GM12864 (cell line): ENCODE measurements around the gene XPNPEP1.

Experiments
- DNase-seq: peaks from one replicate; pipeline ENCODE4 v3.0.0-alpha.2; 2011; ENCODE audit warnings: low read depth
- H3K4me3 ChIP-seq: 2 replicates; pipeline ENCODE4 v1.5.1; 2011; ENCODE audit warnings: mild to moderate bottlenecking, low read depth, low read length, control low read depth
- TF ChIP-seq, protein P1 (sequence below): IDR thresholded peaks from 2 replicates; pipeline ENCODE4 v1.5.1; 2011; ENCODE audit warnings: low read depth, mild to moderate bottlenecking, moderate library complexity, low read length, control low read depth, inconsistent platforms; ENCODE audit errors: missing control alignments

The XPNPEP1 gene

DNA sequence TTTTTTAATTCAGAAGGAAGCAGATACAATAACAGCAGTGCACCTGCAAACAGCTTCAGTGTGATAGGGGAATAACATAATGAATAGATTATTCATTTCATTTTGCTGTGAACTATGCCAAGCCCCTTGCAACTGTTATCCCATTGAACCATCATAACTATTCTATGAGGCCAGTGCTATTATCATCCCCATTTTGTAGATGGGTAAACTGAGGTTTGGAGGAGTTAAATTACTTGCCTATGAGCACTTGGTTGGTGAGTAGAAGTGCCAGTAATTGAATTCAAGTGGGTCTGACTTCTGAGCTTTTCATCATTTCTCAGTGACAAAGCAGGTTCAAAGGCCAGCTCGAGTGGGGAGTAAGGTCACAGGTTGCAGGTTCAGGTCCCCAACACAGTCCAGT lies 16.8 kb upstream of the XPNPEP1 start:
- TF ChIP-seq, protein P1, sequence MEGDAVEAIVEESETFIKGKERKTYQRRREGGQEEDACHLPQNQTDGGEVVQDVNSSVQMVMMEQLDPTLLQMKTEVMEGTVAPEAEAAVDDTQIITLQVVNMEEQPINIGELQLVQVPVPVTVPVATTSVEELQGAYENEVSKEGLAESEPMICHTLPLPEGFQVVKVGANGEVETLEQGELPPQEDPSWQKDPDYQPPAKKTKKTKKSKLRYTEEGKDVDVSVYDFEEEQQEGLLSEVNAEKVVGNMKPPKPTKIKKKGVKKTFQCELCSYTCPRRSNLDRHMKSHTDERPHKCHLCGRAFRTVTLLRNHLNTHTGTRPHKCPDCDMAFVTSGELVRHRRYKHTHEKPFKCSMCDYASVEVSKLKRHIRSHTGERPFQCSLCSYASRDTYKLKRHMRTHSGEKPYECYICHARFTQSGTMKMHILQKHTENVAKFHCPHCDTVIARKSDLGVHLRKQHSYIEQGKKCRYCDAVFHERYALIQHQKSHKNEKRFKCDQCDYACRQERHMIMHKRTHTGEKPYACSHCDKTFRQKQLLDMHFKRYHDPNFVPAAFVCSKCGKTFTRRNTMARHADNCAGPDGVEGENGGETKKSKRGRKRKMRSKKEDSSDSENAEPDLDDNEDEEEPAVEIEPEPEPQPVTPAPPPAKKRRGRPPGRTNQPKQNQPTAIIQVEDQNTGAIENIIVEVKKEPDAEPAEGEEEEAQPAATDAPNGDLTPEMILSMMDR, result no peak
- no peak overlapping the region for H3K4me3 ChIP-seq

DNA sequence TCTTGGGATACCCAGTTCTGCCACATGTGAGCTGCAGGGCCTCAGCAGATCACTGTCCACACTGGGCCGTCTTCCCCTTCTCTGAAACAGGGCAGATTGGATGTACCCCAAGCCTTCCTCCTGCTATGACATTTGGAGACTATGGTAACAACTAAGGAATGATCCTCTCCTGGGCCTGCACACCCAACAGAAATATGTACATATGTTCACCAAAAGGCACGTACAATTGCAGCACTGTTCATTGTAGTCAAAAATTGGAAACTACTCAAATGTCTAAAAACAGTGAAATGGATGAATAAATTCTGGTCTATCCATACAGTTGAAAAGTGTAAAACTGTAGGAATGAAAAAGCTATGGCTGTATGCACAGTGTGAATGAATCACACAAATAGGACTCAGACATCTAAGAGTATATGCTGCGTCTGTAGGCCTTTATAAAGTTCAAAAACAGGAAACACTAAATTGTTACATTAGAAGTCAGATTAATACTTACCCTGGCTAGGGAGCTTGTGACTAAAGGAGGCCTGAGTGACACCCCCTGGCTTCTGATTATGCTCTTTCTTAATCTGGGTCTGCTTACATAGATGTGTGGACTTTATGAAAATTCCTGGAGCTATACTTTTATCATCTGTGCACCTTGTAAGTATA lies 16.1 kb upstream of the XPNPEP1 start:
- no peak for DNase-seq
- TF ChIP-seq, protein P1, result no peak
- H3K4me3 ChIP-seq, result no peak overlapping the region

More for the DNA sequence above, 16.8 kb upstream of the XPNPEP1 start:
- DNase-seq, result no peak

DNA sequence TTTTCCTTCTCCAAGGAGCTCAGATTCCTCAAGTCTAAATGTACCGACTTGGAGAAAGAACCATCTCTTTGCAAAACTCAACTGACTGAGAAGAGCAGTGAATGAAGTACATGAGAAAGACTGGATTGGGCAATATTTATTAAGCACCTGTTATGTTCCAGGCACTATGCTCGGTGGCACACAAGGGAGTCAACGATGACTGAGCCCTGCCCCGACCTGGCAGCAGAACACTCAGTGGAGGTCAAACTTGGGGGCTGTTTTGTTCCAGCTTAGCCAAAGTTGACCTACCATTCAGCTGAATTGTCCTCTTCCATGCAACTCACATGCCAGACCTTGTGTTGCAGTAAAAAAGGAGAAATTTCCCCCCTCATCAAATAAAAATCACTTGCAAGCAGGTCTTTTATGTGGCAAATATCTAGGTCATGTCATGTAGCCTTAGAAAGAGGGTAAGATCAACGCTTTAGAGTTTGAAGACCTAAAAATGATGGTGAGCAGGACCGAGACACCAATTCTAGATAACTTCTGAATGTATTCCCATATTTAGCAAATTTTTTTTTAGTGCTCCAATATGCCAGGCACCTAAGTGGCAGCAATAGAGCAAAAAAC lies 14.3 kb upstream of the XPNPEP1 start:
- TF ChIP-seq, protein P1, result no peak
- DNase-seq, result no peak
- H3K4me3 ChIP-seq, result no peak overlapping the region

DNA sequence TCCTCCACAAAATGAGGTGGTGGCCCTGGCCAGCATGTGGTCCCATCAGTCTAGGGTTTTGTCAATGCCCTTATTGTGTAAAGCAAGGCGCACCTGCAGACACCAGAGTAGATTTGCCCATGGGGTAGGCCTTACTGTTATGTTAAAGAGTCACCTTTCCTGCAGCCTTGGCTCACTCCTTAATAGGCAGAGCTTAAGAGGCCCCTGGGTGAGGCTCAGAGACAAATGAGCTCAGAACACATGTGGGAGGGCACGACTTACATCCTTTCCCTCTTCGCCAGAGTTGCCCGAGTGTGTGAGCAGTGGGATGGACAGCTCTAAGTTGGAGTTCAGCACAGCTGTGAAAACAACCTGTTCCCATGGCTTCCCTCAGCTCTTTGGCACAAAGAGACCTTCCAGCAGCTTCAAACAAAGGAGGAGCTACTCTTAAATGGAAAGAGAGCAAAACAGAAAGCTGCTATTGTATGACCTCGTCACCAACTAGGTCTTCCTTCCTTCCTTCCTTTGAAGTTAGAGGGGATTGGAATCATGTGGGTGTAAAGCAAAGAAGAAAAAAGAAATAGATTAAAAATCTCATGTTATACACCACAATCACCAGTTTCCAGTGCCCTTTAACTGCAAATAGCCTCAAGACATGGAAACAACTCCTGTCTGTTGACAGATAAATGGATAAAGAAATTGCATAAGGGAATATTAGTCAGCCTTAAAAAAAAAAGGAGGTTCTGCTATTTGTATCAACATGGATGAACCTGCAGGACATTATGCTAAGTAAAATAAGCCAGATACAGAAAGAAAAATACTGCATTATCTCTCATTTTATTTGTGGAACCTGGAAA lies 11.9 kb upstream of the XPNPEP1 start:
- DNase-seq, result no peak
- no peak overlapping the region for H3K4me3 ChIP-seq
- TF ChIP-seq, protein P1, result no peak

- no peak for DNase-seq
- TF ChIP-seq, protein P1, result no peak
- no peak overlapping the region for H3K4me3 ChIP-seq
Observed at GRCh38 chr10:109933984-109934565, 10.8 kb upstream of the XPNPEP1 start.

- H3K4me3 ChIP-seq, result no peak overlapping the region
- TF ChIP-seq, protein P1, result no peak
- DNase-seq, result no peak
Observed at GRCh38 chr10:109932968-109933367, 9.7 kb upstream of the XPNPEP1 start.
